NCI-H1930 (cell line): ENCODE data around the gene NR1I3.

Experiments
- DNase-seq, 2 experiments: peaks; one replicate each; lab custom pipeline; 2025; lab: John Stamatoyannopoulos, UW

Gene NR1I3

GRCh38 chr1:161218301-161219077, 19.5 kb downstream of the NR1I3 start:
- DNase-seq = no peak

DNA sequence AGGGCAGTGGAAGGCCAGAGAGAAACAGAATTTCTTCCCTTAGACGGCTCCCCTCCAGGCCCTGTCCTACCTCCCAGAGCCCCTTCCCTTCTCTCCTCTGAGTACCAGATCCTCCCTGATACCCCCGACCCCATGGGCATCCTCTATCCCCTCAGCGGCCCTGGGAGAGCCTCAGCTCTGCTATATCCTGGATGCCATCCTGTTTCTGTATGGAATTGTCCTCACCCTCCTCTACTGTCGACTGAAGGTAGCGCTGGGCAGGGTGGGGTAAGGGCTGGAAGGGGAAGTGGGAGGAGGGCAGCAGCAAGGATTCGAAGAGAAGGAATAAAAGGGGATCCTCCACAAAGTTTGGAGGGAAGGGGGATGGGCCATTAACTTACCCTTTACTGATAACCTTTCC, 20.2 kb downstream of the NR1I3 start:
- no peak for DNase-seq

- no peak for DNase-seq
Measured at GRCh38 chr1:161216945-161217712, 20.9 kb downstream of the NR1I3 start.

GRCh38 chr1:161215076-161215475, 22.9 kb downstream of the NR1I3 start, which contains the start of gene FCER1G:
TSS of gene FCER1G (plus strand) at chr1:161215295. CDS start at chr1:161215322, 27 bp downstream.
- no peak for DNase-seq

GRCh38 chr1:161214369-161214768, 23.6 kb downstream of the NR1I3 start:
- no peak for DNase-seq

- peak; percentile 32 to 50 for DNase-seq
Measured at GRCh38 chr1:161209790-161210409, 28.1 kb downstream of the NR1I3 start.

GRCh38 chr1:161207173-161207572, 30.8 kb downstream of the NR1I3 start:
- no peak for DNase-seq

DNA sequence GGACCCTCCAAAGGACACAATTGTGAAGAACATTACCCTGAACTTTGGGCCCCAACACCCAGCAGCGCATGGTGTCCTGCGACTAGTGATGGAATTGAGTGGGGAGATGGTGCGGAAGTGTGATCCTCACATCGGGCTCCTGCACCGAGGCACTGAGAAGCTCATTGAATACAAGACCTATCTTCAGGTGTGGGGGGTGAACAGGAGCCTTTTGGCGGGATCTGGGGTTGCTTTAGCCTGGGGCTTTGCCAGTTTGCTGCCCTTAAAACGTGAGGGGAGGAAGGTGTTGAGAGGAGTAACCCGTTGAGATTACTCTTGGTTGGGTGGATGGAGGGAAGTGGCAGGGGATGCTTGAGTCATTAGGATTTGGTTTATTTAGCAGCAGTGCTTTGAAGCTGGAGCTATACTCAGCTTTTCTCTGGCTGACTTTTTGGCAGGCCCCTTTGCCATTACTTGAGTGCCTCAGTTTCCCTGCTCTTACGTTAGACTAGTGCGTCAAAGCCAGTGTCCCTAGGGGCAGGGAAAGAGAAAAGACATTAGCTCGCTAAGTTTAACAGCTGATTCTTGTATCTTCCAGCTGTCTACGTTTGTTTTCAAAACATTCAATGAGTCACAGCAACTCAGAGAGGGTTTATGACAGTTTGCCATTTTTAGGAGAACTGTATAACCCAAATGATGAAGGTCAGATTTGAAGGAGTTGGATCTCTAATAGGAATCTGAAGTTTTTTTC, 31.4 kb downstream of the NR1I3 start:
- DNase-seq = no peak

- peak; percentile 98 for DNase-seq
Measured at GRCh38 chr1:161201836-161202712, 35.9 kb downstream of the NR1I3 start, which contains the start of gene NDUFS2. TSS of gene NDUFS2 (plus strand) at chr1:161202367. CDS start at chr1:161202386, 19 bp downstream.

GRCh38 chr1:161200992-161201835, 36.8 kb downstream of the NR1I3 start:
- no peak for DNase-seq

- DNase-seq = no peak
Measured at GRCh38 chr1:161200421-161200991, 37.5 kb downstream of the NR1I3 start.

DNA sequence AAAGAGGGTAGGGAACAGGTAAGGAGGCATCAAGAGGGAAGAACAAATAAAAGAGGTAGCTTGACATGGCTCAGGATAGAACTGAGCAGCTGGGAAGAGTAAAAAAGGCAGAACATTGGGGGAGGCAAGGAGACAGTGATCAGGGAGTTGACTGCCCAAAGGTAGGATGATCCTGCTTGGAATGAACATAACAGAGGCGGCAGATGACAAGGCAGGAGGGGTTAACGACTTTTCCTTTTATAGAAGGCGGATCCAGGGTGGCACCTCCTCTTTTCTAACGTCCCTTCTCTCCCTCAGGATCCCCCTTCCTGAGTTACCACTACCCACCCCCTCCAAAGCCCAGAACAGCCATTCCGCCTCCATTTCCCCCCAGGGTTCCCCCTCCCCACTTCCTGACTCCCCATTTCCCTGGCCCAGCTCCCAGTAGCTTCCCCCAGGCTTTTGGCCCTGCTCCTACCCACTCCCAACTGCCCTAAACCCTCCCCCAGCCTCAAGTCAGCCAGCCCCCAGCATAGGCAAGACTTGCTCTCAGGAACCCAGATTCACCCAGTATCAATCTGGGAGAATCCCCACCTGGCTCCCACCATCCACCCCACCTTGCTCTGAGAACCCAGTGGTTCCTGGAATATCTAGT, 38.4 kb downstream of the NR1I3 start:
- DNase-seq = no peak

DNA sequence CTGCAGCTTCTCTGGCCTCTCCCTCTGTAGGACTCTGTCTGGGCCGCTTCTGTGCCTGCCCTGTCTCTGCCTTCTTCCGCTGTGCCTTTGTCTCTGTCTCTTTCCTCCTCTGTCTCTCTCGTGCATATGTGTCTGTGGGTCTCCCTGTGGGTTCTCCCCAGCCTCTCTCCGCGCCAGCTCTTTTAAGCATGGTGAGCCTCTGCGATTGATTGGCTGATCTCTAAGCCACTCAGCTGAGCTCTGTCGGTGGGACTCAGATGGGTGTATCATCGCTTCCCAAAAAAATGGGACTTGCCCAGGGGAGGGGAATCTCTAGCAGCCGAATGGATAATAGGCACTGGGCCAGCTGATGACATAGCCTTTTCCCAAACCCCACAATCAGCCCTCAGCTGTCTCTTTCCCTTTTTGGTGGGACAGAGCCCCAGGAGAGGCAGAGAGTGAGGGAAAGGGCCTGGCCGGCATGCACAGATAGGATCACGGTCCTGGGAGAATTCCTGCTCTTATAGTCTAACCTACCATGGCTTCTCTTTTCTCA, 39.0 kb downstream of the NR1I3 start, which contains the start of gene ADAMTS4:
Gene ADAMTS4 (minus strand): TSS at position 158 of the 535 bp plus-strand sequence. CDS start 427 bp downstream, outside the sequence.
- no peak for DNase-seq

GRCh38 chr1:161198194-161198896, 39.7 kb downstream of the NR1I3 start:
- DNase-seq = no peak

DNA sequence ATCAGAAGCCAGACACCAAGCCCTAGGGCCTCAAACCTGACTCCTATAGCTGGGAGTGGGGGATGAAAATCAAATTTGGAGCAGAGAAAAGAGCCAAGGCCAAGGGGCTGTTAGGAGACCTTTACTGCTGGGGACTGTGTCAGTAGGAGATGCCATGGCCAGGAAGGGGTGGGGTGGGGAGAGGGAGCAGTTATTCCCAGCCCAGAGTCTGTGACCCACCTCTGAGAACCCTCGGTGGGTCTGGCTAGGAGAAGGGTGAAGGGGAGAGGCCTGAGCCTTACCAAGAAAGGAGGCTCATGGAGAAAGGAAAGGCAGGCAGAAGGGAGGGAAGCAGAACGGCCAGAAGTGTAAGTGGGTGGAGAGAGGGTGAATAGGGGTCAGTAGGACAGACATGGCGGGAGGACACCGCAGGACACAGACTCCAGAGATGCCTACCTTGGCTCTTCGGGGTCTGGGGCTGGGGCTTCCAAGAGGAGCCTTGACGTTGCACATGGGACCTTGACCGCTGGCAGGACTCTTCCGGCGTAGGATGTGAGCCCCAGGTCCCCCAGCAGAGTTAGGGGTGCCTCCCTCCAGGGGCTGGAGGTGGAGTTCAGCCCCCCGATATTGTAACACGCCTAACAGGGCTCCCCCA, 40.3 kb downstream of the NR1I3 start:
- DNase-seq = no peak

DNA sequence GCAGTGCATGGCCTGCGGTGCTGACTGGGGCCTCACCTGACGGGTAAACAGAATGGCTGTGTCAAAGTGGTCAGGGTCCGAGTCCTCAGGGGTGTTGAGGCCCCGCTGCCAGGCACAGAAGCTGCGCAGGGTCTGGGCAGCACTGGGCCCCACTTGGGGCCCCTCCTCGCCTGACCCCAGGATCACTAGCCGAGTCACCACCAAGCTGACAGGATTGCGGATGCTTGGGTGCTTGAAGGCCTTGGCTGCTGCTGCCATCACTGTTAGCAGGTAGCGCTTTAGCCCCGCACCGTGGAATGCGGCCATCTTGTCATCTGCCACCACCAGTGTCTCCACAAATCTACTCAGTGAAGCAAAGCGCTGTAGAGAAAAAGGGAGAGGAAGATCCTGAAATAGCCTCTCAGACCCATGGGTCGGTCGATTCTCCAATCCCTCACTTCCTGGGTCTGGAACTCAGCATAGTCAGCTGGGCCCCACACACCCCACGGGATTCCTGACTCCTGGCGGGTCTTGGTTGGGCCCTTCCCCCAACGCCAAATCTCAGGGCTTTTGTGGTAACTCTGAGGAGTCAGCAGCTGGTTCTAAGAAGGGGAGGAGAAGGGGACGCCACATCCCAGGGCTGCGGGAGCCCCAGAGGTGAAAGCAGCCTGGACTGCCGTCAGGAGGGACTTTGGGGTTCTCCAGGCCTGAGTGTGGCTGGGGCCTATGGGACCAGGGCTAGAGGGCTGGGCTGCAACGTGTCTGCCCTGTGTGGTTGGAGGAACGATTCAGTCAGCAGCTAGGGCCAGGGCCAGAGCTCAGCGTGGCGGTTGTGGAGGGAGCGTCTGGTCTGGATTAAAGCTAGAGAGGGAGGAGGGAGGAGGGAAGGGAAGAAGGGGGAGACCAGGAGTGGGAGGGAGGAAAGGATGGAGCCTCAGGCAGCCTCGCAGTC, 41.2 kb downstream of the NR1I3 start:
- no peak for DNase-seq
